Stimulated activated CD8-positive, alpha-beta memory T cell treated with anti-CD3 and anti-CD28 coated beads, Interleukin-2, amount 100 ng/mL, for 48 hours (primary cell): Measurements from ENCODE around the gene PKLR.

Experiments used
- DNase-seq, 2 donors: peaks; one replicate each; pipeline ENCODE4 v3.0.0-alpha.2; 2020; ENCODE audit warnings: low read depth in 2 of 2

The PKLR gene

DNA sequence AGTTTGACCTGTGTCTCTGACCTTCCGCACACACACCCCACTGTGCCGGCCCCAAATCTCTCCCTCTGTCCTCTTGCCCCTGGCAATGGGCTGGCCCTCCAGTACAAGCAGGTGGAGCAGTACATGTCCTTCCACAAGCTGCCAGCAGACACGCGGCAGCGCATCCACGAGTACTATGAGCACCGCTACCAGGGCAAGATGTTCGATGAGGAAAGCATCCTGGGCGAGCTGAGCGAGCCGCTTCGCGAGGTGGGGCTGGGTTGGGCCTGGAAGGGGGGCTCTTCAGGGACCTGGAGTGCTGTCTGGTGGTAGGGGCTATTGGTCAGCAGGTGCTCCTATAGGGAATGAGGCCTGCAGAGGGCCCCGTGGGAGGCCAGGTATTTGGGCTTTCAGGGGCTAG lies 16.2 kb downstream of the PKLR start:
- no peak for DNase-seq

GRCh38 chr1:155284476-155284875 lies 16.8 kb downstream of the PKLR start:
- DNase-seq = no peak

DNA sequence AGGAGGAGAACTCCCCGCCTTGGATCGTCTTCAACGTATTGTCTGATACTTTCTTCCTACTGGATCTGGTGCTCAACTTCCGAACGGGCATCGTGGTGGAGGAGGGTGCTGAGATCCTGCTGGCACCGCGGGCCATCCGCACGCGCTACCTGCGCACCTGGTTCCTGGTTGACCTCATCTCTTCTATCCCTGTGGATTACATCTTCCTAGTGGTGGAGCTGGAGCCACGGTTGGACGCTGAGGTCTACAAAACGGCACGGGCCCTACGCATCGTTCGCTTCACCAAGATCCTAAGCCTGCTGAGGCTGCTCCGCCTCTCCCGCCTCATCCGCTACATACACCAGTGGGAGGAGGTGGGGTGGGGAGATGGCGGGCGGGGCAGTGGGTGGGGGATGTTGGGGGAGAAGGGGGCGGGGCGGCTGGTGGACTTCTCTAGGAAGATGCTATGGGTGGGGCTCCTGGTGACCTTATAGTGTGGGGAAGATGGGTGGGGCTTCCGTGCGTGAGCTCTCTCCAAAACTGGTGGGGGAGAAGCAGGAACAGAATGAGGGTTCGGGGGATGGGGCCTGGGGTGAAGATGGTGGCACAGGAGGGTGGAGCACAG lies 18.6 kb downstream of the PKLR start:
- no peak for DNase-seq

DNA sequence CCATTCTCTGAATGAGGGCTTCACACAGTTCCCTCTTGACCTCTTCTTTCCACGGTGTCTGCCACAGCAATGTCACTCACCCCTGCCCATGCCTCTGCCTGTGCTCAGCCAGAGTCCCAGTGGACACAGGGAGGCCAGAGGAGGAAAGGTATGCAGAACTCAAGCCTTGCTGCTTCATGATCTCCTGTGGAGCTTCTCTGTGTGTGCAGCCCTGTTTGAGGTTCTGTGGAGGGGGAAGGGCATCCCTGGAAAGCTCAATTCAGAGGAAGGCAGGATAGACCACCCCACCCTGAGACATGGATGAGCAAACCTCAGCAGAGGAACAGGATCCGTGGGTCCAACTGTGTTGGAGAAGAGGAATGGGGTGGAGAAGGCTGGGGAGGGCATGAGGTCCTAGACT lies 22.0 kb downstream of the PKLR start:
- no peak for DNase-seq

GRCh38 chr1:155278689-155279160 lies 22.5 kb downstream of the PKLR start:
- no peak for DNase-seq

DNA sequence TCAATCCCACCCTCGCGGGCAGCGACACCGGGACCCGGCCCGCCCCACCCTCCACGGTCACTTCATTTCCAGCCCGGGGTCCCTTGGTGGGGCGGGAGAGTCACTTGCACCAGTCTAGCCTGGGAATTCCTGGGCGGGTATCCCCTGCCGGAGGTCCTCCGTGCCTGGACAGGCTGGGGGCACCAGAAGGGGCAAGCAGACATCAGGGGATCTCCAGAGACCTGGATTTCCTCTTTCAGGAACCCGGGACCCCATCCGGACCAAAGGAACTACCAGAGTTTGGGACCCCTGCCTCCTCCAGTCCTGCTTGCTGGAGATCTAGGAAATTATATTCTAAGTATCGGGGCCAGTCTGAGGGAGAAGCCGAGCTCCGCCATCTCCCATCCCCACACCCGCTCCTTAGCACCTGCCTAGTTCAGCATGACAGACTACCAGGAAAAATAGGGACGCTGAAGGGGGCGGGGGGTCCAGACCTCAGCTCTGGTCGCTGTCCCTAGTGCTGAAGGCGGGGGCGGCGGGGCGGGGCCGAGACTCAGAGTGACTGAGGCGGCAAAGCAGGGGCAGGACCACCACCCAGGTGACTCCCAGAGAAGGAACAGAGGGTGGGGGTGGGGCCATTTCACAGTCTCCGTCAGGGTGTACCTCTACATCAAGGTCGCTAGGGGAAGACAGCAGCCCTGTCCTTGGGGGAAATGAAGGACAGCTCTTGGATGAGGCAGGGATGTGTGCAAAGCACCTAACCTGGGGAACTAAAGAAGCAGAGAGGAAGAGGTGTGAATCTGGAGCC lies 23.1 kb downstream of the PKLR start:
- peak; percentile 56 to 76 for DNase-seq

GRCh38 chr1:155277070-155277901 lies 24.0 kb downstream of the PKLR start, which contains the start of gene HCN3:
HCN3 (plus strand) TSS chr1:155277463; CDS start chr1:155277591, 128 bp downstream.
- DNase-seq = peak; percentile 95 to 97

DNA sequence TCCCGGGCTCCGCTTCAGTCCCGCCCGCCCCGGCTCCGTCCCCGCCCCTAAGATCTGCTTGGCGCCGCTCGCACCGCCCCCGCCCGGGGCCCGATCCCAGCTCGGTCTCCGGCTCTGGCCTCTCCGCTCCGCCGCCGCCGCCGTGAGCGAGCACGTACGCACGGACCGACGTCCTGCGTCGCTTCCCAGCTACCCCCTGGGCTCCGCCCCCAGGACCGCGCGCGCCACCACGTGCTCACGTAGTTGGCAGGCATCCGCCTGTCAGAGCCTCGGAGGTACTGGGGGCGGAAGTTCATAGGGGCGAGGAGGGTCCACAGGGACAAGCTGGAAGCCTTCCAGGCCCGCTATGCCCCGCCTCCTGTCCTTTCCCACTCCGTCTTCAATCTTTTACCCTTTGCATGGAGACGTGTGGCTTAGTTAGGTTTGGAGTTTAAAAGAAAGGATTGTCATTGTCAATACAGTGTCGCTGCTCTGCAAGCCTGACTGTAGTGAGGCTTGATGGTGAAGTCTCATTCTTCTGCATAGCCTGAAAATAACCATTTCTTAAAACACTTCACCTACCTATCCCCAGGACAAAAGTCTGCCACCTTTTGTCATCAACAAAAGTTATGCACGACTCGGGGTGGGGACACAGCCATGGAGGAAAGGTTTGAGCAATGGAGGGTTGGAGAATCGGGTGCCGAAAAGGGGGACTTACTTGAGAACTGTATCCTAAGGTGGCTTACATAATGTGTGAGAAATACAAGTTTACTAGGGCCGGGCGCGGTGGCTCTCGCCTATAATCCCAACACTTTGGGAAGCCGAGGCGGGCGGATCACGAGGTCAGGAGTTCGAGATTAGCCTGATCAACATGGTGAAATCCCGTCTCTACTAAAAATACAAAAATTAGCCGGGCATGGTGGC lies 27.6 kb downstream of the PKLR start, which contains the start of gene CLK2:
Gene CLK2, minus strand, starts transcription at position 162 of the 903 bp plus-strand sequence. CDS start 2,527 bp downstream, outside the sequence.
- DNase-seq = peak; percentile 95 to 98

- DNase-seq = no peak
Measured at GRCh38 chr1:155272466-155273342, 28.5 kb downstream of the PKLR start.

DNA sequence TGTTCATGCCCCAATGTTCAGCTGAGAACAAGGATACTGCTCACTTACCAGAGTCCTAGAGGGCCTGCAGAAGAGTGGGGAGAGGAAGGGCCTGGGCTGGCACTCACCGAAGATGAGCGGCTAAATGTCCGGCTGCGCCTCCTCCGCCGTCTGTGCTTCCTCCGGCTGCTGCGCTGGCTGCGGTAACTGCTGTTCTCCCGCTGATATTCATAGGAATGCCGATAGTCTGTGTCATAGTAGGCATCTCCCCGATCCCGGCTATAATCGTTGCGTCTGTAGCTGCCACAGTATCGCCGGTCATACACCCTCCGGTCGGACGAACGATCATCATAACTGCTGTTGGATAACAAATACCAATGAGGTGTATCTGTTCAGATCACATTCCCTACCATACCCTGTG lies 31.9 kb downstream of the PKLR start:
- DNase-seq = no peak

- DNase-seq = no peak
Measured at GRCh38 chr1:155268630-155269029, 32.6 kb downstream of the PKLR start.

GRCh38 chr1:155267373-155267772 lies 33.9 kb downstream of the PKLR start:
- no peak for DNase-seq

- DNase-seq = no peak
Measured at GRCh38 chr1:155266553-155266952, 34.7 kb downstream of the PKLR start.

DNA sequence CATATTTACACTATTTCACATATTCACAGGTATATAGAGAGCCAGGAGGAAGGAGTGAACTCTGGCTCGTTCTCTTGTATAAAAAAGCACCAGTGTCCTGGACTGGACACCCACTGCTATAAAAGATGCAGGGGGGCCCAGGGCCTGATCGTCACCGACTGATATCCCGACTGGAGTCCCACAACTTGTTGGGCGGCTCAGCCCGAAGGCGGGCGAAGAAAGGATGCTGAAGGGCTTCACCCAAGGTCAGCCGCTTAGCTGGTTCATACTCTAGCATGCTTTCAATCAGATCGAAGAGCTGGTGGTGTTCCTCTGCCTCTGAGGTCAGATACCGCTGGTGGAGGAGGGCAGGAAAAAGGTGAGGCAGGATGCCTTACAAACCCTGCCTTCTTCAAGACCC lies 38.2 kb downstream of the PKLR start:
- no peak for DNase-seq

- peak; percentile 82 to 87 for DNase-seq
Measured at GRCh38 chr1:155261852-155262673, 39.2 kb downstream of the PKLR start, which contains the start of gene SCAMP3. SCAMP3 (minus strand) TSS chr1:155262360; CDS start chr1:155262151, 209 bp downstream.

GRCh38 chr1:155261493-155261851 lies 39.8 kb downstream of the PKLR start:
- no peak for DNase-seq

DNA sequence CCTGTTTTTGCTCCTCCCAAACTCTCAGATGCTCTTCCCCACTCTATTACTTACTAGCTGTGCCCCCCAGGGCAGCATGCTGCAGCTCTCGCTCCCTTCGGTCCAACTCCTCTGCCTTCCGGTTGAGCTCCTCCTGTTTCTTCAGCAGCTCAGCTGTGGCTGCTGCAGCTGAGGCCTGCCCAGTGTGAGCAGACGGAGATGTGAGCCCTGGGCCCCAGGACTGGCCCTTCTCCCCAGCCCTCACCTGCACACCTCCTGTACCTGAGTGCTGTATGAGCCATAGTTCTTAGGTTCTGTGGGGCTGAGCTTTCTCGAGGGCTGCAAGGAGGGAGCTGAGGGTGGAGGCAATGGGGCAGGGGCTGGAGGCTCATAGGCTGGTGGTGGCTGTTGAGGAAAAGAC lies 41.0 kb downstream of the PKLR start:
- DNase-seq = no peak

- no peak for DNase-seq
Measured at GRCh38 chr1:155256058-155256852, 45.0 kb downstream of the PKLR start.
